ENCODE data around the gene SOX5. TPM values are rescaled to one million over a fixed set of nuclear protein-coding genes. Genes with fewer than 3 reads are reported as not detected.
"Not testable (repeated sequence)": the region's sequence is repeated elsewhere in the genome, so short reads cannot be mapped to it uniquely, and the experiment has no call there.

Gene SOX5
- polyA plus RNA-seq, 1 experiment = 6.7 TPM

DNA sequence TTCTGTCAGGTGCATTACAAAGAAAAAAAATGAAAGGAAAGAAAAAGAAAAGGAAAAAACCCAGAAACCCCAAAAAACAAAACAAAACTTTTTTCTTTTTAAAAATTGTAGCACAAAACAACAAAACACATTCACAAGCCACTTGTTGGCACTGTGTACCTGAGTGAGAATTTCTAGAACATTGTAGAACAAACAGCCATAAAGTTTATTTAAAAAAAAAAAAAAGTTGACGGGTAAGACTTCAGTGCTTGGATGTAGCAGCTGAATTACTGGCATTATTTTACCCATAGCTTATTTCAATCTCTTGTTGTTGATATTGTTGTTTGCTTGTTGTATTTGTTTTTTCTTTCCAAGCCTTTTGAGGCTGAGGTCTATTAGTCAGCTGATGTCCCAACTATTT, 415.8 kb downstream of the SOX5 start:
- ChIA-PET CTCF (no interaction called here), POLR2A (no interaction called here)
- Histone ChIP-seq H3K9me3 (ENCODE audit: control insufficient read depth, insufficient read depth, low read length) (no peaks in the 10 kb centered on the region), H3K27me3 (ENCODE audit: control insufficient read depth, insufficient read depth, low read length) (no peaks in the 10 kb centered on the region), H3K27ac (ENCODE audit: low read depth, low read length) (no peak overlapping the region), H3K4me3 (ENCODE audit: low read depth, low read length) (no peak overlapping the region)
- TF ChIP-seq CTCF (IDR thresholded peaks at IDR 0.05; ENCODE audit: low read depth, low read length) = no peak
- DNase-seq (ENCODE audit: low read depth, low spot score) = no peak

GRCh38 chr12:23533265-23533664, 416.2 kb downstream of the SOX5 start:
- no peak for DNase-seq (ENCODE audit: low read depth, low spot score)
- CTCF ChIA-PET = no interaction called here
- no peak for TF ChIP-seq CTCF (IDR thresholded peaks at IDR 0.05; ENCODE audit: low read depth, low read length)

GRCh38 chr12:23528316-23528715, 421.2 kb downstream of the SOX5 start:
- no peaks in the 10 kb centered on the region for H3K27me3 ChIP-seq (ENCODE audit: control insufficient read depth, insufficient read depth, low read length)
- POLR2A ChIA-PET = no interaction called here
- no peak overlapping the region for H3K4me3 ChIP-seq (ENCODE audit: low read depth, low read length)
- H3K27ac ChIP-seq (ENCODE audit: low read depth, low read length) = no peak overlapping the region
- DNase-seq (ENCODE audit: low read depth, low spot score) = no peak
- H3K9me3 ChIP-seq (ENCODE audit: control insufficient read depth, insufficient read depth, low read length) = no peaks in the 10 kb centered on the region
- no peak for TF ChIP-seq CTCF (IDR thresholded peaks at IDR 0.05; ENCODE audit: low read depth, low read length)
- CTCF ChIA-PET = no interaction called here

More at GRCh38 chr12:23533265-23533664, 416.2 kb downstream of the SOX5 start:
- POLR2A ChIA-PET = no interaction called here
- Histone ChIP-seq H3K9me3 (ENCODE audit: control insufficient read depth, insufficient read depth, low read length) (no peaks in the 10 kb centered on the region), H3K4me3 (ENCODE audit: low read depth, low read length) (no peak overlapping the region), H3K27ac (ENCODE audit: low read depth, low read length) (no peak overlapping the region), H3K27me3 (ENCODE audit: control insufficient read depth, insufficient read depth, low read length) (no peaks in the 10 kb centered on the region)

DNA sequence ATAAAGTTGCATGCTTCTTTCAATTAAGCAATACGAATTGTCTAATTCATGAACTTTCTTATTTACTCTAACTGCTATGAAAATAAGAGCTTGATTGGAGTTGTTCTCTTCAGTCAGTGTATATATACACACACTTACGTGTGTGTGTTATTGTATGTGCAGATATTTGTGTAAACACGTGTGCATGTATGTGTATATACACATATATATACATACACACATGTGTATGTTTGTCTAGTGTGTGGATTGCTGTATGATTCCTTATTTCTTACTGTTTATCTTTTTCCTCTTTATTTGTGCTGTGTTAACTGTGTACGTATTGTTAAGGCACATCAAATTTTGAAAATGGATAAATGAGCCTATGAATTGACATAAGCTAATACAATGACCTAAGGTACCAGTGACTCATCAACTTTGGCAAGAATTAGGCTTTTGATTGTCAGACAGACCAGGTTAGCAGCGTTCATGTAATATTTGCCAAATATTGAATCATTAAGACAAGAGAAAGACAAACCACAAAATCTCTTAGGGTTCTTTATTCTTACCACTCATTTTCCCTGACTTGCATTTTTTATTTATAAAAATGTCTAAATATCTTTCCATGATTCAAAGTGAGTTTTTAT, 423.9 kb downstream of the SOX5 start:
- no peak overlapping the region for H3K27ac ChIP-seq (ENCODE audit: low read depth, low read length)
- POLR2A ChIA-PET = no interaction called here
- CTCF ChIA-PET = no interaction called here

DNA sequence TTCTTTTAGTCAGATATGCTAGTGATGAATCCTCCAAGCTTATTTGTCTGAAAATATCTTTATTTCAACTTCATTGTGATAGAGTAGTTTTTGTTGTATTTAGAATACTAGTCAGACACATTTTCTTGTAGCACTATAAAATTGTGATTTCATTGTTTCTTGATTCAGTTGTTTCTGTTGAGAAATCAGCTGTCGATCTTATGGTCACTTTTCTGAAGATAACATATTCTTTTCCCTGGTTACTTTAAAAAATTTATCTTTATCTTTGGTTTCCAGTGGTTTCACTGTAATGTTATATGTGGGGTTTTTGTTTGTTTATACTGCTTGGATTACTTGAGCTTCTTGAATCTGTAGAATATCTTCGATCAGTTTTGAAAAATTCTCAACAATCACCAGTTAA, 426.1 kb downstream of the SOX5 start:
- Histone ChIP-seq H3K27ac (ENCODE audit: low read depth, low read length) (no peak overlapping the region), H3K4me3 (ENCODE audit: low read depth, low read length) (no peak overlapping the region), H3K9me3 (ENCODE audit: control insufficient read depth, insufficient read depth, low read length) (no peaks in the 10 kb centered on the region), H3K27me3 (ENCODE audit: control insufficient read depth, insufficient read depth, low read length) (no peaks in the 10 kb centered on the region)
- ChIA-PET POLR2A (no interaction called here), CTCF (no interaction called here)
- TF ChIP-seq CTCF (IDR thresholded peaks at IDR 0.05; ENCODE audit: low read depth, low read length) = no peak
- no peak for DNase-seq (ENCODE audit: low read depth, low spot score)

More for the DNA sequence above, 423.9 kb downstream of the SOX5 start:
- no peaks in the 10 kb centered on the region for H3K9me3 ChIP-seq (ENCODE audit: control insufficient read depth, insufficient read depth, low read length)
- no peaks in the 10 kb centered on the region for H3K27me3 ChIP-seq (ENCODE audit: control insufficient read depth, insufficient read depth, low read length)
- no peak overlapping the region for H3K4me3 ChIP-seq (ENCODE audit: low read depth, low read length)
- no peak for DNase-seq (ENCODE audit: low read depth, low spot score)
- TF ChIP-seq CTCF (IDR thresholded peaks at IDR 0.05; ENCODE audit: low read depth, low read length) = no peak

DNA sequence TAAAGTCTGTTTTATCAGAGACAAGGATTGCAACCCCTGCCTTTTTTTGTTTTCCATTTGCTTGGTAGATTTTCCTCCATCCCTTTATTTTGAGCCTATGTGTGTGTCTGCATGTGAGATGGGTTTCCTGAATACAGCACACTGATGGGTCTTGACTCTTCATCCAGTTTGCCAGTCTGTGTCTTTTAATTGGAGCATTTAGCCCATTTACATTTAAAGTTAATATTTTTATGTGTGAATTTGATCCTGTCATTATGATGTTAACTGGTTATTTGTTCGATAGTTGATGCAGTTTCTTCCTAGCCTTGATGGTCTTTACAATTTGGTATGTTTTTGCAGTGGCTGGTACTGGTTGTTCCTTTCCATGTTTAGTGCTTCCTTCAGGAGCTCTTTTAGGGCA, 430.0 kb downstream of the SOX5 start:
- CTCF ChIA-PET; DNase-seq (ENCODE audit: low read depth, low spot score); H3K4me3 ChIP-seq (ENCODE audit: low read depth, low read length); H3K27ac ChIP-seq (ENCODE audit: low read depth, low read length); H3K27me3 ChIP-seq (ENCODE audit: control insufficient read depth, insufficient read depth, low read length); POLR2A ChIA-PET; H3K9me3 ChIP-seq (ENCODE audit: control insufficient read depth, insufficient read depth, low read length): not testable (repeated sequence)

DNA sequence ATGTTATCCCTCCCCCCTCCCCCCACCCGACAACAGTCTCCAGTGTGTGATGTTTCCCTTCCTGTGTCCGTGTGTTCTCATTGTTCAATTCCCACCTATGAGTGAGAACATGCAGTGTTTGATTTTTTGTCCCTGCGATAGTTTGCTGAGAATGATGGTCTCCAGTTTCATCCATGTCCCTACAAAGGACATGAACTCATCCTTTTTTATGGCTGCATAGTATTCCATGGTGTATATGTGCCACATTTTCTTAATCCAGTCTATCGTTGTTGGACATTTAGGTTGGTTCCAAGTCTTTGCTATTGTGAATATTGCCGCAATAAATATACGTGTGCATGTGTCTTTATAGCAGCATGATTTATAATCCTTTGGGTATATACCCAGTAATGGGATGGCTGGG, 433.7 kb downstream of the SOX5 start:
- H3K27me3 ChIP-seq (ENCODE audit: control insufficient read depth, insufficient read depth, low read length); DNase-seq (ENCODE audit: low read depth, low spot score); H3K4me3 ChIP-seq (ENCODE audit: low read depth, low read length); CTCF ChIA-PET; H3K27ac ChIP-seq (ENCODE audit: low read depth, low read length); POLR2A ChIA-PET; H3K9me3 ChIP-seq (ENCODE audit: control insufficient read depth, insufficient read depth, low read length): not testable (repeated sequence)

Measured in AG04450 (cell line).